ENCODE data around the gene MYL12A. TPM values are rescaled to one million over a fixed set of nuclear protein-coding genes. Genes with fewer than 3 reads are reported as not detected.

MYL12A gene
- total RNA-seq, 1 experiment from 2014 or later = 284 TPM

DNA sequence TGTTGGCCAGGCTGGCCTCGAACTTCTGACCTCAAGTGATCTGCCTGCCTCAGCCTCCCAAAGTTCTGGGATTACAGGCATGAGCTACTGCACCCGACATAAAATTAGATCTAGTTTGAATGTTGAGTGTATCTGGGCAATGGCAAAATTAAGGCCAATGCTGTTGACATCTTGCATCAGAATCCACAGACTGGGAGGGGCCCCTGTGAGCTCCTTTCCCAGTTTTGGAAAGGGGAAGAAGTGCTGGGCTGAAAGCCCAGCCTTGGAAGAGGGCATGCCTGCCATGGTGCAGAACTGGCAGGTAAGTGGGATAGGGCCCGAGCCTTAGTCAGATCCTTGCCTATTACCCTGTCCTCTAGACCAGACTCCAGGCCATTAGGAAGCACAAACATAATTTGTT lies 23.4 kb upstream of the MYL12A start:
- Mint-ChIP-seq H3K36me3 (ENCODE audit: insufficient read depth in 1 of 3, low read depth in 3 of 3) (no peaks in the 10 kb centered on the region; a peak in 1 of 7 replicates), H3K27me3 (ENCODE audit: low read depth) (no peaks in the 10 kb centered on the region; the same call in 1 of the 2 replicates), H3K27ac (no peak overlapping the region), H3K9me3 (no peaks in the 10 kb centered on the region), H3K4me1 (peaks cover 11 to 13% of the 10 kb centered on the region in 2 experiments), H3K4me3 (no peak overlapping the region)
- no CpG with 5 or more reads among the region's 3 CpGs for WGBS (ENCODE audit: extremely low coverage, insufficient read length, low lambda C conversion rate)
- TF ChIP-seq, protein P1, sequence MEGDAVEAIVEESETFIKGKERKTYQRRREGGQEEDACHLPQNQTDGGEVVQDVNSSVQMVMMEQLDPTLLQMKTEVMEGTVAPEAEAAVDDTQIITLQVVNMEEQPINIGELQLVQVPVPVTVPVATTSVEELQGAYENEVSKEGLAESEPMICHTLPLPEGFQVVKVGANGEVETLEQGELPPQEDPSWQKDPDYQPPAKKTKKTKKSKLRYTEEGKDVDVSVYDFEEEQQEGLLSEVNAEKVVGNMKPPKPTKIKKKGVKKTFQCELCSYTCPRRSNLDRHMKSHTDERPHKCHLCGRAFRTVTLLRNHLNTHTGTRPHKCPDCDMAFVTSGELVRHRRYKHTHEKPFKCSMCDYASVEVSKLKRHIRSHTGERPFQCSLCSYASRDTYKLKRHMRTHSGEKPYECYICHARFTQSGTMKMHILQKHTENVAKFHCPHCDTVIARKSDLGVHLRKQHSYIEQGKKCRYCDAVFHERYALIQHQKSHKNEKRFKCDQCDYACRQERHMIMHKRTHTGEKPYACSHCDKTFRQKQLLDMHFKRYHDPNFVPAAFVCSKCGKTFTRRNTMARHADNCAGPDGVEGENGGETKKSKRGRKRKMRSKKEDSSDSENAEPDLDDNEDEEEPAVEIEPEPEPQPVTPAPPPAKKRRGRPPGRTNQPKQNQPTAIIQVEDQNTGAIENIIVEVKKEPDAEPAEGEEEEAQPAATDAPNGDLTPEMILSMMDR (conservative IDR thresholded peaks at IDR 0.05) = no peak
- H2BK20ac ChIP-seq (ENCODE audit: low read depth, low read length, poor library complexity, severe bottlenecking) = no peak overlapping the region
- no peak overlapping the region for H2AK5ac ChIP-seq (ENCODE audit: insufficient read length, low read length)
- no peak overlapping the region for H2BK15ac ChIP-seq (ENCODE audit: low read depth, low read length)
- no peak overlapping the region for H4K5ac ChIP-seq (ENCODE audit: insufficient read length, low read depth, low read length)
- H3T11ph ChIP-seq (ENCODE audit: low read length) = no peak overlapping the region
- H3K79me1 ChIP-seq (ENCODE audit: insufficient read depth, low read depth, low read length, poor library complexity, severe bottlenecking) = no peaks in the 10 kb centered on the region
- H3K23ac ChIP-seq (ENCODE audit: insufficient read length, low read depth, low read length) = no peak overlapping the region
- no peak overlapping the region for H2BK120ac ChIP-seq (ENCODE audit: low read depth, low read length, poor library complexity, severe bottlenecking)
- no peak overlapping the region for H4K8ac ChIP-seq (replicated peaks; ENCODE audit: insufficient read length, low read depth, low read length)
- H3K56ac ChIP-seq (ENCODE audit: insufficient read length, low read depth, low read length) = no peak overlapping the region
- no peak overlapping the region for H3K18ac ChIP-seq (ENCODE audit: insufficient read length, low read depth, low read length)
- H3K27ac ChIP-seq (ENCODE audit: insufficient read length, low read depth, low read length) = no peak overlapping the region
- no peaks in the 10 kb centered on the region for H3K23me2 ChIP-seq (ENCODE audit: insufficient read length, low read depth, low read length, poor library complexity, severe bottlenecking)
- H3K27me3 ChIP-seq (ENCODE audit: insufficient read depth, low read length) = no peaks in the 10 kb centered on the region
- H4K91ac ChIP-seq (ENCODE audit: insufficient read length, low read depth, low read length) = no peak overlapping the region
- no peak overlapping the region for H3K14ac ChIP-seq (ENCODE audit: insufficient read depth, low read length)
- H2BK12ac ChIP-seq (ENCODE audit: insufficient read length, low read depth, low read length) = no peak overlapping the region
- H3K4me1 ChIP-seq (ENCODE audit: insufficient read depth, low read length) = no peaks in the 10 kb centered on the region
- H3K4ac ChIP-seq (ENCODE audit: low read depth, low read length) = no peak overlapping the region
- no peaks in the 10 kb centered on the region for H4K20me1 ChIP-seq (ENCODE audit: control insufficient read depth, insufficient read depth, insufficient read length)
- no peak overlapping the region for H2AFZ ChIP-seq (ENCODE audit: low read length)
- no peak overlapping the region for H3K4me2 ChIP-seq (ENCODE audit: insufficient read depth, insufficient read length, low read length)
- H3K9ac ChIP-seq (ENCODE audit: extremely low read depth, insufficient read length, low read length) = no peak overlapping the region
- no peaks in the 10 kb centered on the region for H3K79me2 ChIP-seq (ENCODE audit: insufficient read depth, low read length)
- no peak for DNase-seq
- H3K9me3 ChIP-seq (ENCODE audit: control insufficient read depth, low read depth, low read length) = no peaks in the 10 kb centered on the region
- no peak overlapping the region for H2BK5ac ChIP-seq (ENCODE audit: insufficient read length, low read length)
